Endothelial cell of umbilical vein (primary cell): Measurements from ENCODE around the gene SPRR3.

Experiments used
- EZH2 ChIP-seq: IDR thresholded peaks from 2 replicates; pipeline ENCODE4 v1.6.1; 2012; ENCODE audit warnings: borderline replicate concordance, low read depth, mild to moderate bottlenecking, moderate library complexity, low read length, inconsistent platforms; ENCODE audit not compliant: severe bottlenecking
- FOS ChIP-seq: IDR thresholded peaks from 2 replicates; pipeline ENCODE4 v1.6.1; 2011; ENCODE audit warnings: mild to moderate bottlenecking, low read length, moderate library complexity, borderline replicate concordance; ENCODE audit not compliant: insufficient read depth
- GATA2 ChIP-seq: IDR thresholded peaks from 2 replicates; pipeline ENCODE4 v1.7.0; 2011; ENCODE audit warnings: low read depth, mild to moderate bottlenecking, moderate library complexity, mixed read lengths, low read length; ENCODE audit not compliant: insufficient read length, insufficient read depth
- JUN ChIP-seq: IDR thresholded peaks from 2 replicates; pipeline ENCODE4 v1.6.1; 2011; ENCODE audit warnings: borderline replicate concordance, low read depth; ENCODE audit not compliant: insufficient read length, insufficient read depth
- MYC ChIP-seq: IDR thresholded peaks from one replicate; pipeline ENCODE4 v1.6.1; 2011; ENCODE audit warnings: mild to moderate bottlenecking, low read depth, low read length
- POLR2A ChIP-seq: IDR thresholded peaks from 2 replicates; pipeline ENCODE4 v1.6.1; 2012; ENCODE audit warnings: low read depth, mild to moderate bottlenecking, control low read depth, low read length
- POLR2AphosphoS5 ChIP-seq: IDR thresholded peaks from 2 replicates; pipeline ENCODE4 v1.6.1; 2012; ENCODE audit warnings: low read depth, mild to moderate bottlenecking, control low read depth, low read length, moderate library complexity; ENCODE audit not compliant: insufficient read depth
- TF ChIP-seq, protein P1 (sequence below), 2 donors: IDR thresholded peaks; 1 replicate in 1 of 2; 2 replicates in 1 of 2; pipeline ENCODE4 v1.5.1; 2011; ENCODE audit warnings: low read length in 2 of 2, mild to moderate bottlenecking in 2 of 2, moderate library complexity in 2 of 2, control low read depth in 1 of 2, inconsistent platforms in 1 of 2, low read depth in 1 of 2; ENCODE audit not compliant: insufficient read depth in 1 of 2; ENCODE audit errors: extremely low read depth in 1 of 2
- TF ChIP-seq, protein P2 (sequence below): IDR thresholded peaks from 2 replicates; pipeline ENCODE4 v1.6.1; 2011; ENCODE audit not compliant: insufficient read depth, insufficient read length

DNA sequence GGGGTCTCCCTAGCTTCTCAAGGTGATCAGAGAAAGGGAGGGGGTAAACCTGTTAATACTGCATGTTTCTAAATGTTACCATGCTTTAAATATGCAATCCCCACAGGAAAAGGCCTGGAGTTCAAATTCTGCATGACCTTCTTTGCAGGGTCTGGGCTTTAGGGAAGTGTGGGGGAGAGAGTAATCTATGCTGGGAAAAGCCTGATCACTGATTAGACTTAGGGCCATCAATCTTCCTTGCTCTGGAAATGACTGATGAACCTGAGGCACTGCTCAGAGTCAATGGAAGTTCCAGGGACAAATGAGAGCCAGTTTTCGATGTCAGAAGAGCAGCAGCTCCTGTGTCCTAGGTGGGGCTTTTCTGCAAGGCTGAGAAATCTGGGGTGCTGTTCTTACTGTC is 20.9 kb upstream of the SPRR3 start:
- TF ChIP-seq, protein P1, sequence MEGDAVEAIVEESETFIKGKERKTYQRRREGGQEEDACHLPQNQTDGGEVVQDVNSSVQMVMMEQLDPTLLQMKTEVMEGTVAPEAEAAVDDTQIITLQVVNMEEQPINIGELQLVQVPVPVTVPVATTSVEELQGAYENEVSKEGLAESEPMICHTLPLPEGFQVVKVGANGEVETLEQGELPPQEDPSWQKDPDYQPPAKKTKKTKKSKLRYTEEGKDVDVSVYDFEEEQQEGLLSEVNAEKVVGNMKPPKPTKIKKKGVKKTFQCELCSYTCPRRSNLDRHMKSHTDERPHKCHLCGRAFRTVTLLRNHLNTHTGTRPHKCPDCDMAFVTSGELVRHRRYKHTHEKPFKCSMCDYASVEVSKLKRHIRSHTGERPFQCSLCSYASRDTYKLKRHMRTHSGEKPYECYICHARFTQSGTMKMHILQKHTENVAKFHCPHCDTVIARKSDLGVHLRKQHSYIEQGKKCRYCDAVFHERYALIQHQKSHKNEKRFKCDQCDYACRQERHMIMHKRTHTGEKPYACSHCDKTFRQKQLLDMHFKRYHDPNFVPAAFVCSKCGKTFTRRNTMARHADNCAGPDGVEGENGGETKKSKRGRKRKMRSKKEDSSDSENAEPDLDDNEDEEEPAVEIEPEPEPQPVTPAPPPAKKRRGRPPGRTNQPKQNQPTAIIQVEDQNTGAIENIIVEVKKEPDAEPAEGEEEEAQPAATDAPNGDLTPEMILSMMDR (IDR thresholded peaks at IDR 0.05; ENCODE audit: extremely low read depth in 1 of 2, insufficient read depth in 1 of 2, low read depth in 1 of 2, low read length in 2 of 2) = no peak
- TF ChIP-seq FOS (no peak), EZH2 (no peak), POLR2AphosphoS5 (no peak), MYC (no peak), POLR2A (no peak), JUN (no peak), GATA2 (no peak)
- TF ChIP-seq, protein P2, sequence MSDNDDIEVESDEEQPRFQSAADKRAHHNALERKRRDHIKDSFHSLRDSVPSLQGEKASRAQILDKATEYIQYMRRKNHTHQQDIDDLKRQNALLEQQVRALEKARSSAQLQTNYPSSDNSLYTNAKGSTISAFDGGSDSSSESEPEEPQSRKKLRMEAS = no peak
